H1 (cell line): ENCODE data around the gene RPRML.
"Not testable (repeated sequence)": the region's sequence is repeated elsewhere in the genome, so short reads cannot be mapped to it uniquely, and the experiment has no call there.

Experiments used
- BACH1 ChIP-seq: IDR thresholded peaks from 2 replicates; pipeline ENCODE4 v1.6.1; 2012; ENCODE audit warnings: low read length, improper control_type of control experiment
- CHD1 ChIP-seq: IDR thresholded peaks from 2 replicates; pipeline ENCODE4 v1.6.1; 2012; ENCODE audit warnings: low read depth, low read length, improper control_type of control experiment
- CTCF ChIP-seq, 3 experiments: IDR thresholded peaks; 1 replicate in 2 of 3; 2 replicates in 1 of 3; pipeline versions ENCODE4 v1.5.1 to v1.6.1; 2011; ENCODE audit warnings: low read length in 3 of 3, mild to moderate bottlenecking in 3 of 3, inconsistent platforms in 2 of 3, low read depth in 1 of 3, moderate library complexity in 1 of 3; ENCODE audit not compliant: insufficient read depth in 1 of 3; ENCODE audit errors: control extremely low read depth in 1 of 3
- EP300 ChIP-seq, 2 experiments: IDR thresholded peaks; 1 replicate in 1 of 2; 2 replicates in 1 of 2; pipeline ENCODE4 v1.6.1; 2011 to 2012; ENCODE audit warnings: low read depth in 2 of 2, low read length in 2 of 2, mild to moderate bottlenecking in 2 of 2, borderline replicate concordance in 1 of 2, inconsistent platforms in 1 of 2, moderate library complexity in 1 of 2
- EZH2 ChIP-seq: fragments of 200-600 bp; sonication (generic); IDR thresholded peaks from 2 replicates; pipeline ENCODE4 v1.7.1; 2012; ENCODE audit warnings: low read depth, mild to moderate bottlenecking, moderate library complexity, low read length, inconsistent platforms; ENCODE audit not compliant: severe bottlenecking
- MAX ChIP-seq: IDR thresholded peaks from 2 replicates; pipeline ENCODE4 v1.6.1; 2012; ENCODE audit warnings: inconsistent platforms
- NRF1 ChIP-seq: IDR thresholded peaks from 2 replicates; pipeline ENCODE4 v1.6.1; 2011; ENCODE audit warnings: mild to moderate bottlenecking, low read depth, low read length, improper control_type of control experiment
- POLR2A ChIP-seq, 2 experiments: IDR thresholded peaks; 1 replicate in 1 of 2; 2 replicates in 1 of 2; pipeline ENCODE4 v1.6.1; 2011; ENCODE audit warnings: low read depth in 2 of 2, low read length in 2 of 2, mild to moderate bottlenecking in 2 of 2; ENCODE audit errors: control extremely low read depth in 1 of 2
- RAD21 ChIP-seq, 2 experiments: IDR thresholded peaks in 1 of 2; conservative IDR thresholded peaks in 1 of 2; 2 replicates each; pipeline ENCODE4 v1.6.1; 2011; ENCODE audit warnings: low read depth in 2 of 2, low read length in 2 of 2, improper control_type of control experiment in 1 of 2, inconsistent platforms in 1 of 2, mild to moderate bottlenecking in 1 of 2, moderate library complexity in 1 of 2
- SAP30 ChIP-seq: fragments of 300-600 bp; sonication (generic); IDR thresholded peaks from 2 replicates; pipeline ENCODE4 v1.7.1; 2012; ENCODE audit warnings: low read length, moderate library complexity, mild to moderate bottlenecking, inconsistent platforms; ENCODE audit not compliant: insufficient read depth, insufficient replicate concordance
- TAF7 ChIP-seq: optimal IDR thresholded peaks from 2 replicates; pipeline ENCODE3; 2011; ENCODE audit warnings: low read depth, mild to moderate bottlenecking, inconsistent platforms, low read length, moderate library complexity, borderline replicate concordance
- YY1 ChIP-seq: IDR thresholded peaks from 2 replicates; pipeline ENCODE4 v1.6.1; 2011; ENCODE audit warnings: low read depth, mild to moderate bottlenecking, low read length
- TF ChIP-seq, protein P1 (sequence below): IDR thresholded peaks from 2 replicates; pipeline ENCODE4 v1.6.1; 2011; ENCODE audit warnings: low read length, improper control_type of control experiment
- TF ChIP-seq, protein P2 (sequence below): IDR thresholded peaks from 2 replicates; pipeline ENCODE4 v1.6.1; 2011; ENCODE audit warnings: low read depth, mild to moderate bottlenecking, low read length; ENCODE audit not compliant: insufficient read depth

GRCh38 chr17:47003864-47004263, 24.8 kb upstream of the RPRML start:
- not testable (repeated sequence) for TF ChIP-seq YY1; CTCF (IDR thresholded peaks at IDR 0.05; ENCODE audit: control extremely low read depth in 1 of 3, insufficient read depth in 1 of 3, low read depth in 1 of 3, low read length in 3 of 3); CHD1; NRF1; POLR2A (IDR thresholded peaks at IDR 0.05; ENCODE audit: control extremely low read depth in 1 of 2, low read depth in 2 of 2, low read length in 2 of 2); SAP30; TAF7; RAD21 (IDR thresholded peaks at IDR 0.05 in 1 of 2, conservative IDR thresholded peaks at IDR 0.05 in 1 of 2; ENCODE audit: low read depth in 2 of 2, low read length in 2 of 2); MAX; EZH2; EP300 (IDR thresholded peaks at IDR 0.05; ENCODE audit: borderline replicate concordance in 1 of 2, low read depth in 2 of 2, low read length in 2 of 2); BACH1
- TF ChIP-seq, protein P1, sequence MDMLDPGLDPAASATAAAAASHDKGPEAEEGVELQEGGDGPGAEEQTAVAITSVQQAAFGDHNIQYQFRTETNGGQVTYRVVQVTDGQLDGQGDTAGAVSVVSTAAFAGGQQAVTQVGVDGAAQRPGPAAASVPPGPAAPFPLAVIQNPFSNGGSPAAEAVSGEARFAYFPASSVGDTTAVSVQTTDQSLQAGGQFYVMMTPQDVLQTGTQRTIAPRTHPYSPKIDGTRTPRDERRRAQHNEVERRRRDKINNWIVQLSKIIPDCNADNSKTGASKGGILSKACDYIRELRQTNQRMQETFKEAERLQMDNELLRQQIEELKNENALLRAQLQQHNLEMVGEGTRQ = not testable (repeated sequence)
- TF ChIP-seq, protein P2, sequence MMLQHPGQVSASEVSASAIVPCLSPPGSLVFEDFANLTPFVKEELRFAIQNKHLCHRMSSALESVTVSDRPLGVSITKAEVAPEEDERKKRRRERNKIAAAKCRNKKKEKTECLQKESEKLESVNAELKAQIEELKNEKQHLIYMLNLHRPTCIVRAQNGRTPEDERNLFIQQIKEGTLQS = not testable (repeated sequence)
